SK-N-SH treated with all-trans-retinoic acid at 6 μM for 48 hours (cell line): ENCODE data around the gene ASB3.

ENCODE experiments used
- ATAC-seq: fragments of 200-7000 bp; cut with Tn5 transposase; 3 replicates; pipeline ENCODE4 v1.9.1; 2020; ENCODE audit warnings: mild to moderate bottlenecking, moderate library complexity
- ARNTL ChIP-seq: fragments of 450-650 bp; formaldehyde crosslinking; IDR thresholded peaks from 2 replicates; pipeline ENCODE4 v1.5.0; 2020; ENCODE audit warnings: low read depth, mild to moderate bottlenecking, moderate library complexity, borderline replicate concordance
- BACH2 ChIP-seq: fragments of 250-450 bp; sonication (Bioruptor Pico); IDR thresholded peaks from 2 replicates; pipeline ENCODE4 v1.9.0; 2021; ENCODE audit warnings: mild to moderate bottlenecking, borderline replicate concordance
- CSDC2 ChIP-seq: fragments of 250-450 bp; sonication (Bioruptor Pico); IDR thresholded peaks from 2 replicates; pipeline ENCODE4 v1.5.0; 2020; ENCODE audit warnings: mild to moderate bottlenecking, moderate library complexity
- ESRRG ChIP-seq: fragments of 250-450 bp; sonication (Bioruptor Pico); IDR thresholded peaks from 2 replicates; pipeline ENCODE4 v1.6.1; 2021; ENCODE audit warnings: mild to moderate bottlenecking
- GLIS3 ChIP-seq: fragments of 250-450 bp; sonication (Bioruptor Pico); IDR thresholded peaks from 2 replicates; pipeline ENCODE4 v1.5.0; 2020; ENCODE audit warnings: mild to moderate bottlenecking, moderate library complexity
- ISL1 ChIP-seq: fragments of 250-450 bp; sonication (Bioruptor Pico); IDR thresholded peaks from 2 replicates; pipeline ENCODE4 v2.1.2; 2022; ENCODE audit warnings: mild to moderate bottlenecking, moderate library complexity
- OSR1 ChIP-seq: fragments of 250-450 bp; sonication (Bioruptor Pico); IDR thresholded peaks from 2 replicates; pipeline ENCODE4 v1.8.0; 2022; ENCODE audit warnings: moderate library complexity, mild to moderate bottlenecking, inconsistent platforms
- PPARA ChIP-seq: fragments of 250-450 bp; sonication (Bioruptor Pico); IDR thresholded peaks from 2 replicates; pipeline ENCODE4 v1.5.0; 2020; ENCODE audit warnings: mild to moderate bottlenecking, borderline replicate concordance
- RARB ChIP-seq: fragments of 250-450 bp; sonication (Bioruptor Pico); IDR thresholded peaks from 2 replicates; pipeline ENCODE4 v1.8.0; 2021; ENCODE audit warnings: mild to moderate bottlenecking, moderate library complexity
- SNAI2 ChIP-seq: fragments of 250-450 bp; sonication (Bioruptor Pico); IDR thresholded peaks from 2 replicates; pipeline ENCODE4 v1.5.0; 2020; ENCODE audit warnings: mild to moderate bottlenecking, moderate library complexity
- TCF4 ChIP-seq: fragments of 250-450 bp; sonication (Bioruptor Pico); IDR thresholded peaks from 2 replicates; pipeline ENCODE4 v1.8.0; 2021; ENCODE audit warnings: mild to moderate bottlenecking, moderate library complexity, borderline replicate concordance
- TOX ChIP-seq: fragments of 250-450 bp; sonication (Bioruptor Pico); IDR thresholded peaks from 2 replicates; pipeline ENCODE4 v1.8.0; 2021; ENCODE audit warnings: mild to moderate bottlenecking, moderate library complexity, borderline replicate concordance
- ZC3H10 ChIP-seq: fragments of 250-450 bp; sonication (Bioruptor Pico); IDR thresholded peaks from 2 replicates; pipeline ENCODE4 v1.5.1; 2021; ENCODE audit warnings: mild to moderate bottlenecking, moderate library complexity
- ZFP3 ChIP-seq: fragments of 250-450 bp; sonication (Bioruptor Pico); IDR thresholded peaks from 2 replicates; pipeline ENCODE4 v1.5.0; 2020; ENCODE audit warnings: mild to moderate bottlenecking, moderate library complexity
- ZFP30 ChIP-seq: fragments of 450-650 bp; formaldehyde crosslinking; IDR thresholded peaks from 2 replicates; pipeline ENCODE4 v1.5.0; 2022; ENCODE audit warnings: mild to moderate bottlenecking, moderate library complexity
- ZNF565 ChIP-seq: fragments of 450-650 bp; formaldehyde crosslinking; conservative IDR thresholded peaks from 2 replicates; pipeline ENCODE4 v1.5.0; 2020; ENCODE audit warnings: low read depth, mild to moderate bottlenecking, moderate library complexity
- ZNF70 ChIP-seq: fragments of 450-650 bp; formaldehyde crosslinking; IDR thresholded peaks from 2 replicates; pipeline ENCODE4 v1.5.0; 2020; ENCODE audit warnings: mild to moderate bottlenecking, moderate library complexity
- ZNF8 ChIP-seq: fragments of 450-650 bp; formaldehyde crosslinking; IDR thresholded peaks from 2 replicates; pipeline ENCODE4 v1.5.0; 2020; ENCODE audit warnings: mild to moderate bottlenecking, moderate library complexity
- TF ChIP-seq, protein P1 (sequence below): fragments of 250-450 bp; sonication (Bioruptor Pico); IDR thresholded peaks from 2 replicates; pipeline ENCODE4 v1.8.0; 2020; ENCODE audit warnings: mild to moderate bottlenecking, moderate library complexity, borderline replicate concordance
- TF ChIP-seq, protein P2 (sequence below): fragments of 250-450 bp; sonication (Bioruptor Pico); IDR thresholded peaks from 2 replicates; pipeline ENCODE4 v1.5.0; 2020; ENCODE audit warnings: mild to moderate bottlenecking, moderate library complexity
- TF ChIP-seq, protein P3 (sequence below): fragments of 250-450 bp; sonication (Bioruptor Pico); IDR thresholded peaks from 2 replicates; pipeline ENCODE4 v1.5.1; 2020; ENCODE audit warnings: low read depth, mild to moderate bottlenecking, moderate library complexity
- TF ChIP-seq, protein P4 (sequence below): fragments of 250-450 bp; sonication (Bioruptor Pico); IDR thresholded peaks from 2 replicates; pipeline ENCODE4 v1.5.1; 2021; ENCODE audit warnings: mild to moderate bottlenecking, moderate library complexity
- TF ChIP-seq, protein P5 (sequence below): fragments of 250-450 bp; sonication (Bioruptor Pico); IDR thresholded peaks from 2 replicates; pipeline ENCODE4 v1.8.0; 2021; ENCODE audit warnings: low read depth, mild to moderate bottlenecking, moderate library complexity, borderline replicate concordance

The ASB3 gene

DNA sequence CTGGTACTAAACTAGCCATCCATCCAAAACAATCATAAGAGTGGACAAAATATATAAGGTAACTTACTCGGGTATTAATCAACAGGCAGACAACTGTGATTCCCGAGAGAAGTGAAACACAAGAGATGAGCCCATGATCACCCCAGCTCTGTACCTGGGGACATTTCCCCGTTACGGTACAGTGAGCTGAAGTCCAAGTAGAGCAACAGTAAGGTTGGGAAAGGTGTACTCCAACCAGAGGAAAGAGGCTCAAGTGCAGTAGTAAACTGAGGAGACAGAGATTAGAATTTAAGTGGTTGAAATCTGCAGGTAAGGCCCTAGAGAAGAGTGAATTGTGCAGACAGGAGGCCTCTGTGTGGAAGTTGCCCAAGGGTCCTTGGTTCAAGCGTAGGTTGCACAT is 49.7 kb downstream of the ASB3 start:
- ATAC-seq: no peak
- TF ChIP-seq GLIS3 (CRISPR knock-in tag) (no peak), ZFP30 (CRISPR knock-in tag) (no peak), ZNF70 (CRISPR knock-in tag) (no peak), CSDC2 (CRISPR knock-in tag) (no peak), BACH2 (no peak), SNAI2 (CRISPR knock-in tag) (no peak), ARNTL (CRISPR knock-in tag) (no peak), OSR1 (CRISPR knock-in tag) (no peak), ZNF565 (no peak), TCF4 (no peak), ZNF8 (CRISPR knock-in tag) (no peak), ISL1 (CRISPR knock-in tag) (no peak), PPARA (CRISPR knock-in tag) (no peak), ZC3H10 (CRISPR knock-in tag) (no peak)
- TF ChIP-seq, protein P1, sequence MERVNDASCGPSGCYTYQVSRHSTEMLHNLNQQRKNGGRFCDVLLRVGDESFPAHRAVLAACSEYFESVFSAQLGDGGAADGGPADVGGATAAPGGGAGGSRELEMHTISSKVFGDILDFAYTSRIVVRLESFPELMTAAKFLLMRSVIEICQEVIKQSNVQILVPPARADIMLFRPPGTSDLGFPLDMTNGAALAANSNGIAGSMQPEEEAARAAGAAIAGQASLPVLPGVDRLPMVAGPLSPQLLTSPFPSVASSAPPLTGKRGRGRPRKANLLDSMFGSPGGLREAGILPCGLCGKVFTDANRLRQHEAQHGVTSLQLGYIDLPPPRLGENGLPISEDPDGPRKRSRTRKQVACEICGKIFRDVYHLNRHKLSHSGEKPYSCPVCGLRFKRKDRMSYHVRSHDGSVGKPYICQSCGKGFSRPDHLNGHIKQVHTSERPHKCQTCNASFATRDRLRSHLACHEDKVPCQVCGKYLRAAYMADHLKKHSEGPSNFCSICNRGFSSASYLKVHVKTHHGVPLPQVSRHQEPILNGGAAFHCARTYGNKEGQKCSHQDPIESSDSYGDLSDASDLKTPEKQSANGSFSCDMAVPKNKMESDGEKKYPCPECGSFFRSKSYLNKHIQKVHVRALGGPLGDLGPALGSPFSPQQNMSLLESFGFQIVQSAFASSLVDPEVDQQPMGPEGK (CRISPR knock-in tag): no peak
- TF ChIP-seq, protein P2, sequence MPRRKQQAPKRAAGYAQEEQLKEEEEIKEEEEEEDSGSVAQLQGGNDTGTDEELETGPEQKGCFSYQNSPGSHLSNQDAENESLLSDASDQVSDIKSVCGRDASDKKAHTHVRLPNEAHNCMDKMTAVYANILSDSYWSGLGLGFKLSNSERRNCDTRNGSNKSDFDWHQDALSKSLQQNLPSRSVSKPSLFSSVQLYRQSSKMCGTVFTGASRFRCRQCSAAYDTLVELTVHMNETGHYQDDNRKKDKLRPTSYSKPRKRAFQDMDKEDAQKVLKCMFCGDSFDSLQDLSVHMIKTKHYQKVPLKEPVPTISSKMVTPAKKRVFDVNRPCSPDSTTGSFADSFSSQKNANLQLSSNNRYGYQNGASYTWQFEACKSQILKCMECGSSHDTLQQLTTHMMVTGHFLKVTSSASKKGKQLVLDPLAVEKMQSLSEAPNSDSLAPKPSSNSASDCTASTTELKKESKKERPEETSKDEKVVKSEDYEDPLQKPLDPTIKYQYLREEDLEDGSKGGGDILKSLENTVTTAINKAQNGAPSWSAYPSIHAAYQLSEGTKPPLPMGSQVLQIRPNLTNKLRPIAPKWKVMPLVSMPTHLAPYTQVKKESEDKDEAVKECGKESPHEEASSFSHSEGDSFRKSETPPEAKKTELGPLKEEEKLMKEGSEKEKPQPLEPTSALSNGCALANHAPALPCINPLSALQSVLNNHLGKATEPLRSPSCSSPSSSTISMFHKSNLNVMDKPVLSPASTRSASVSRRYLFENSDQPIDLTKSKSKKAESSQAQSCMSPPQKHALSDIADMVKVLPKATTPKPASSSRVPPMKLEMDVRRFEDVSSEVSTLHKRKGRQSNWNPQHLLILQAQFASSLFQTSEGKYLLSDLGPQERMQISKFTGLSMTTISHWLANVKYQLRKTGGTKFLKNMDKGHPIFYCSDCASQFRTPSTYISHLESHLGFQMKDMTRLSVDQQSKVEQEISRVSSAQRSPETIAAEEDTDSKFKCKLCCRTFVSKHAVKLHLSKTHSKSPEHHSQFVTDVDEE (CRISPR knock-in tag): no peak
- TF ChIP-seq, protein P3, sequence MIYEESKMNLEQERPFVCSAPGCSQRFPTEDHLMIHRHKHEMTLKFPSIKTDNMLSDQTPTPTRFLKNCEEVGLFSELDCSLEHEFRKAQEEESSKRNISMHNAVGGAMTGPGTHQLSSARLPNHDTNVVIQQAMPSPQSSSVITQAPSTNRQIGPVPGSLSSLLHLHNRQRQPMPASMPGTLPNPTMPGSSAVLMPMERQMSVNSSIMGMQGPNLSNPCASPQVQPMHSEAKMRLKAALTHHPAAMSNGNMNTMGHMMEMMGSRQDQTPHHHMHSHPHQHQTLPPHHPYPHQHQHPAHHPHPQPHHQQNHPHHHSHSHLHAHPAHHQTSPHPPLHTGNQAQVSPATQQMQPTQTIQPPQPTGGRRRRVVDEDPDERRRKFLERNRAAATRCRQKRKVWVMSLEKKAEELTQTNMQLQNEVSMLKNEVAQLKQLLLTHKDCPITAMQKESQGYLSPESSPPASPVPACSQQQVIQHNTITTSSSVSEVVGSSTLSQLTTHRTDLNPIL (CRISPR knock-in tag): no peak
- TF ChIP-seq, protein P4, sequence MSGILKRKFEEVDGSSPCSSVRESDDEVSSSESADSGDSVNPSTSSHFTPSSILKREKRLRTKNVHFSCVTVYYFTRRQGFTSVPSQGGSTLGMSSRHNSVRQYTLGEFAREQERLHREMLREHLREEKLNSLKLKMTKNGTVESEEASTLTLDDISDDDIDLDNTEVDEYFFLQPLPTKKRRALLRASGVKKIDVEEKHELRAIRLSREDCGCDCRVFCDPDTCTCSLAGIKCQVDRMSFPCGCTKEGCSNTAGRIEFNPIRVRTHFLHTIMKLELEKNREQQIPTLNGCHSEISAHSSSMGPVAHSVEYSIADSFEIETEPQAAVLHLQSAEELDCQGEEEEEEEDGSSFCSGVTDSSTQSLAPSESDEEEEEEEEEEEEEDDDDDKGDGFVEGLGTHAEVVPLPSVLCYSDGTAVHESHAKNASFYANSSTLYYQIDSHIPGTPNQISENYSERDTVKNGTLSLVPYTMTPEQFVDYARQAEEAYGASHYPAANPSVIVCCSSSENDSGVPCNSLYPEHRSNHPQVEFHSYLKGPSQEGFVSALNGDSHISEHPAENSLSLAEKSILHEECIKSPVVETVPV (CRISPR knock-in tag): no peak
- TF ChIP-seq, protein P5, sequence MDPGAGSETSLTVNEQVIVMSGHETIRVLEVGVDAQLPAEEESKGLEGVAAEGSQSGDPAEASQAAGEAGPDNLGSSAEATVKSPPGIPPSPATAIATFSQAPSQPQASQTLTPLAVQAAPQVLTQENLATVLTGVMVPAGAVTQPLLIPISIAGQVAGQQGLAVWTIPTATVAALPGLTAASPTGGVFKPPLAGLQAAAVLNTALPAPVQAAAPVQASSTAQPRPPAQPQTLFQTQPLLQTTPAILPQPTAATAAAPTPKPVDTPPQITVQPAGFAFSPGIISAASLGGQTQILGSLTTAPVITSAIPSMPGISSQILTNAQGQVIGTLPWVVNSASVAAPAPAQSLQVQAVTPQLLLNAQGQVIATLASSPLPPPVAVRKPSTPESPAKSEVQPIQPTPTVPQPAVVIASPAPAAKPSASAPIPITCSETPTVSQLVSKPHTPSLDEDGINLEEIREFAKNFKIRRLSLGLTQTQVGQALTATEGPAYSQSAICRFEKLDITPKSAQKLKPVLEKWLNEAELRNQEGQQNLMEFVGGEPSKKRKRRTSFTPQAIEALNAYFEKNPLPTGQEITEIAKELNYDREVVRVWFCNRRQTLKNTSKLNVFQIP (CRISPR knock-in tag): no peak

DNA sequence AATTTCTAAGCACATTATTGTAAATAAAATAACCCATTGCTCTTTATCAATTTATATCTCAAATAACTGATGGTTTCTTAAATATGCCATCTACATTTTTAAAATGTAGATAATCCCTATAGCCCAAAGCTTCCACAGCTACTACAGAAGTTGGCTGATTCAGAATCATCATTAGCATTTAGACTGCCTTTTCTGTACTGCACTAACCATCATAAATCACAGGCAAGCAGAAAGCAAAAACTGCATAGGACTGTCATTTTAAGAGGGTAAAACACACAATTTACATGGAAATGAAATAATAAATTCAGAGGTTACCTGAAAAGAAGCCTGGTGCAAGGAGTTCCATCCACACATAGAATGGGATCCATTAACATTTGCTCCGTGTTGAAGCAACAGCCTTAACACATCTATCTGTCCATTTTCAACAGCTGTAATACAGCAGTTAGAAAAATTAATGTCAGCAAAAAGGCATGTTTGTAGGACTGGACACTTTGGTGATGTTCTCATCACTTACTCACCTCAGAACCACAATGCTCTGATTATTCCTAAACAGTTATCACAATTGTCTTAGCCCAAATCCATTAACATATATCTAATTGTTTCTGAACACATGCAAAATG is 57.5 kb downstream of the ASB3 start:
- no peak for ATAC-seq
- no peak for TF ChIP-seq ESRRG (CRISPR knock-in tag)
- no peak for TF ChIP-seq ZNF8 (CRISPR knock-in tag)
- TF ChIP-seq ZFP30 (CRISPR knock-in tag): no peak
- no peak for TF ChIP-seq BACH2
- no peak for TF ChIP-seq TCF4
- no peak for TF ChIP-seq ARNTL (CRISPR knock-in tag)
- TF ChIP-seq, protein P3 (CRISPR knock-in tag): no peak
- no peak for TF ChIP-seq PPARA (CRISPR knock-in tag)
- TF ChIP-seq ISL1 (CRISPR knock-in tag): no peak
- TF ChIP-seq ZFP3 (CRISPR knock-in tag): no peak
- no peak for TF ChIP-seq CSDC2 (CRISPR knock-in tag)
- no peak for TF ChIP-seq TOX
- TF ChIP-seq SNAI2 (CRISPR knock-in tag): no peak
- TF ChIP-seq ZNF70 (CRISPR knock-in tag): no peak
- TF ChIP-seq ZNF565: no peak
- TF ChIP-seq RARB: no peak
- no peak for TF ChIP-seq OSR1 (CRISPR knock-in tag)
- TF ChIP-seq, protein P2 (CRISPR knock-in tag): no peak
- no peak for TF ChIP-seq GLIS3 (CRISPR knock-in tag)
- TF ChIP-seq, protein P1 (CRISPR knock-in tag): no peak
